Bone marrow (tissue), 2 donors: ENCODE measurements around the gene PRRC2B.
"Not testable (repeated sequence)": the region's sequence is repeated elsewhere in the genome, so short reads cannot be mapped to it uniquely, and the experiment has no call there.

Experiments
- DNase-seq, 2 donors: peaks; one replicate each; lab custom pipeline; 2025; lab: John Stamatoyannopoulos, UW

The PRRC2B gene

GRCh38 chr9:131386281-131386680 lies 7.6 kb upstream of the PRRC2B start:
- peak in 1 of 2 donors; percentile 26 for DNase-seq

DNA sequence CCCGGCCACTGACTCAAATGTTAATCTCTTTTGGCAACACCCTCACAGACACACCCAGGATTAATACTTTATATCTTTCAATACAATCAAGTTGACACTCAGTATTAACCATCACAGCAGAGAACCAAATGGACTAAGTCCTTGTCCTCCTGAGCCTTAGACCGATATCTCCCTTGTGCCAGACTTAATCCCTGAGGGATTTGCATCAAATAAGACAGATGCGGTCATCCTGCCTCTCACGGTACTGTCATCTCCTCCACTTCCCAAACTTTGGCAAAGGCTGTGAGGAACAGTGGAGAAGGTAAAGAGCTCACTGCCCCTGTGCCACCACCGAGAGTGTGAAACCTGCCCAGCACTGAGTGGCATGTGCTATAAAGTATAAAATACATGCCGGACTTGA lies 6.5 kb upstream of the PRRC2B start:
- no peak for DNase-seq

GRCh38 chr9:131391020-131391419 lies 2.9 kb upstream of the PRRC2B start:
- DNase-seq, result no peak

DNA sequence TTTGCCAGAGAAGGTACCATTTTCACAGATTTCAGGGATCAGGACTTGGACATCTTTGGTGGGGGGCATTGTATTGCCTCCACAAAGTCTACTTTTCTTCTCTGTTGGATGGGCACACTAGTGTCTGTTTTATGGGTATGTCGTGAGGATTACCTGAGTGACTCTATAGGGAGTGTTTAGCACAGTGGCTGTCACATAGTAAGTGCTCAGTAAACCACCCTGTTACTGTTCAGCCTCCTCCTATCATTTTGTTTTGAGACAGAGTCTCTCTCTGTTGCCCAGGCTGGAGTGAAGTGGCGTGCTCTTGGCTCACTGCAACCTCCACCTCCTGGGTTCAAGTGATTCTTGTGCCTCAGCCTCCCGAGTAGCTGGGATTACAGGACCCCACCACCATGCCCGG lies 2.4 kb upstream of the PRRC2B start:
- no peak for DNase-seq

DNA sequence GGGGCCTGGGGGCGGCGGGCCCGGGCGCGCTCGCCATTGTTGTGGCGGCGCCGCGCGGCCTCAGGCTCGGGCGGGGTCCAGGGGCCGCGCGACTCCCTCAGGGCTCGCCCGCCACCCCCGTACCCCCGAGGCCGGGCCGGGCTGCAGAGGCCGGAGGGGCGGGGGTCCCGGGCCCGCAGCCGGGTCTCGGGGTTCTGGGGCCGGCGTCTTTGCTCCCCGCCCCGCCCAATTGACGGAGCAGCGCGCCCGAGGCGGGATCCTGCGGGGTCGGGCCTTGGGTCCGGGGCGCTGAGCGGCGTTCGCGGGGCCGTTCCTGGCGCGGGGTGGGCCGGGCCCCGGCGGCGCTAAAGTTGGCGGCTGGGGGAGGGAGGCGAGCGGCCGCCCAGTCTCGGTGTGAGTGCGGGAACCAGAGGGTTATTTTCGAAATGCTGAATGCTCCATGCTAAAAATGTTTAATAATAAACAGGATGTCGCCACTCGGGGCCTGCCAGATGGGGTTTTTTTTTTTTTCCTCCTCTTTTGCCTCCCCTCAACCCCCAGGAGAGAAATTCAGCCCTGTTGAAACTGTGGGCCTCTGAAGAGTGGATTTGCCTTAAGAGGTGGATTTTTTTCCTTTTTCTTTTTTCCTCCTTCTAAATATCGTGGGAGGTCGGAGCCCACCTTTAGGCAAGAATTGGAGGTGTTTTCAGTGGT lies 724 bp downstream of the PRRC2B start:
- DNase-seq, result no peak

GRCh38 chr9:131395157-131396098 lies 1.5 kb downstream of the PRRC2B start:
- no peak for DNase-seq

DNA sequence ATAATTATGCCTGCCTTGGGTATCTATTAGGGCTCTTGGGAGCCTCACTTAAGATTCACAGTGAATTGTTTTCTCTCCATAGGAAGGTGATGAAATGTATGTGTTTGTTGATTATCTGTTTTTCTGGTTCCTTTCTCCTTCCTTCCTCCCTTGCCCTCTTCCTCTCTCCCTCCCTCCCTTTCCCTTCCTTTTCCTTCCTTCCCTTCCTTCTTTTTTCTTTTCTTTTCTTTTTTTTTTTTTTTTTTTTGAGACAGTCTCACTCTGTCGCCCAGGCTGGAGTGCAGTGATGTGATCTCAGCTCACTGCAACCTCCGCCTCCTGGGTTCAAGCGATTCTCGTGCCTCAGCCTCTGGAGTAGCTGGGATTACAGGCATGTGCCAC lies 2.2 kb downstream of the PRRC2B start:
- DNase-seq, result not testable (repeated sequence)

- no peak for DNase-seq
These were observed 2.7 kb downstream of the PRRC2B start for GRCh38 chr9:131396626-131397025.

- no peak for DNase-seq
These were observed 3.4 kb downstream of the PRRC2B start for GRCh38 chr9:131397100-131397790.

GRCh38 chr9:131398204-131398603 lies 4.3 kb downstream of the PRRC2B start:
- DNase-seq, result peak in 1 of 2 donors; percentile 49

DNA sequence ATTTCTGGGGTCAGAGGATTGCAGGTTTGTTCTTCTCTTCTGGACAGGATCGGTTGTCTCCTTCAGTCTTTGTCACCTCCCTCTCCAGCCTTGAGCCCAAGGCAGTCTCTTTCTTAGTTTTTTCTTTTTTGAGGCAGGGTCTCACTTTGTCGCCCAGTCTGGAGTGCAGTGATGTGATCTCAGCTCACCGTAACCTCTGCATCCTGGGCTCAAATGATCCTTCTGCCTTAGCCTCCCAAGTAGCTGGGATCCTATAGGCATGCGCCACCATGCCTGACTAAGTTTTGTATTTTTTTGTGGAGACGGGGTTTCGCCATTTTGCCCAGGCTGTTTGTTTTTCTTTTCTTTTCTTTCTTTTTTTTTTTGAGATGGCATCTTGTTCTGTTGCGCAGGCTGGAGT lies 6.1 kb downstream of the PRRC2B start:
- no peak for DNase-seq

DNA sequence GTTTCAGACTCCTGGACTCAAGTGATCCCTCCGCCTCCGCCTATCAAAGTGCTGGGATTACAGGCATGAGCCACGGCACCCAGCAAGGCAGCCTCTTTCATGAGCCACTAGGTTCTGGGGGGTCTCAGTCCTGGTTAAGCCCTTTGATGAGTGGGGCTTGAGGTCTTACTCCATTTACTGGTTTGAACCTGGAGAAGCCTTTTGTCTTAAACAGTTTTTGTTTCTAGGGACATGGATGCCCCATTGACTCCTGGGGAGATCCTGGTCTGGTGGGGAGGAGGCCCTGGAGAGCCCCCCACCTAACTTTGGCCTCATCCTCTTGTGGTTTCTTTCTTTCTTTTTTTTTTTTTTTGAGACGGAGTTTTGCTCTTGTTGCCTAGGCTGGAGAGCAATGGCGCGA lies 6.7 kb downstream of the PRRC2B start:
- no peak for DNase-seq

DNA sequence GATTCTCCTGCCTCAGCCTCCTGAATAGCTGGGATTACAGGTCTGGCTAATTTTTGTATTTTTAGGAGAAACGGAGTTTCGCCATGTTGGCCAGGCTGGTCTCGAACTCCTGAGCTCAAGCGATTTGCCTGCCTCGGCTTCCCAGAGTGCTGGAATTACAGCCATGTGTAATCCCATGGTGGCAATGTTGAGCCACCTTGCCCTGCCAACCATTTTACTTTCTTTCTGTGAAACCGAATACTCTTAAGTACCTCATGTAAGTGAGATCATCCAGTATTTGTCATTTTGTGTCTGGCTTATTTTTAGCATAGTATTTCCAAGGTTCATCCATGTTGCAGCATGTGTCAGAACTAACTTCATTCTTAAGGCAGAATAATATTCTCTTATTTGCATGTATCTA lies 8.2 kb downstream of the PRRC2B start:
- no peak for DNase-seq

DNA sequence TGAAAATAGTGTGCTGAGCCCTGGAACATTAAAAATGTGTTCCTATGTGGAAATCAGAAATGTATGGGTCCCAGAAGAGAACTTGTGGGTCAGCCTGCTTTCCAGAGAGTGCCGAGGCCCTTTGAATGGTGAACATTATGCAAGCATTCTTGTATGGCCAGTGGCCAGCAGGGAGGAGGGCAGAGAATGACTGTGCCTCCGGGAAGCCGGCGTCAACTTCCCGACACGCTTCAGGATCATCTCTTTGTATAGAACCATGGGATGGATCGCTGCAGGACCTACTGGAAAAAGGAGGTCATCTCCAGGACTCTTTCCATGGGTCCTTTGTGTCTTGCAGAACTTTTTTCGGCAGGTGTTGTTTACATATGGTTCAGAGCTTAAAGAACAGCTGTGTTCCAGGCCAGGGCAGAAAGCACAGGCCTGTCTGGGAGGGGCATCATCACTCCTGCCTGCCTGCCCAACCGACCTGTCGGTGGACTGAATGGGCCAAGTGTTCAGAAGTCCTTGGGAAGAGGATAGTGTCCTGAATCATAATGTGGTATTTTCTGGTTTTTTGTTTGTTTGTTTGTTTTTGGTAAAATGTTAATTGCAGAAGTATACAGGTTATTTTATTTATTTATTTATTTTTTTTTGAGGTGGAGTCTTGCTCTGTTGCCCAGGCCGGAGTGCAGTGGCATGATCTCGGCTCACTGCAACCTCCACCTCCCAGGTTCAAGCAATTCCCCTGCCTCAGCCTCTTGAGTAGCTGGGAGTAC lies 9.0 kb downstream of the PRRC2B start:
- no peak for DNase-seq

GRCh38 chr9:131403493-131403773 lies 9.5 kb downstream of the PRRC2B start:
- DNase-seq, result no peak

- DNase-seq, result no peak
These were observed 10.7 kb downstream of the PRRC2B start for GRCh38 chr9:131404581-131404980.

DNA sequence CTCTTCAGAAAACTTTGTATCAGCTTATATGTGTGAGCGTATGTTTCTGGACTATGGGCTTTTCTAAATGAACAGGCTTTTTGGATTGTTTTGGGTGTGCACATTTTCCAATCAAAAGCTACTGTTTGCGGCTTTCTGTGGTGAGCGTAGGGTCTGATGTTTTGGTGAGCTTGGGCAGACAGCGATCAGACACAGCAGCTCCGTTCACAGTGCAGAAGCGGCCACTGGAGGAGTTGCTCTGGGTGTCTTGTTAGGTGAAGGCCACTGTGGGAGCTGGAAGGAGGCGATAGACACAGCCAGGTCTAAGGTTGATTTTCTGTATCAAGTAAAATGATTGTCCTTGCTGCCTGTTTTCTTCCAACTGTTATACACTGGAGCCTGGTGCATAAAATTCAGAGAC lies 11.1 kb downstream of the PRRC2B start:
- DNase-seq, result no peak

DNA sequence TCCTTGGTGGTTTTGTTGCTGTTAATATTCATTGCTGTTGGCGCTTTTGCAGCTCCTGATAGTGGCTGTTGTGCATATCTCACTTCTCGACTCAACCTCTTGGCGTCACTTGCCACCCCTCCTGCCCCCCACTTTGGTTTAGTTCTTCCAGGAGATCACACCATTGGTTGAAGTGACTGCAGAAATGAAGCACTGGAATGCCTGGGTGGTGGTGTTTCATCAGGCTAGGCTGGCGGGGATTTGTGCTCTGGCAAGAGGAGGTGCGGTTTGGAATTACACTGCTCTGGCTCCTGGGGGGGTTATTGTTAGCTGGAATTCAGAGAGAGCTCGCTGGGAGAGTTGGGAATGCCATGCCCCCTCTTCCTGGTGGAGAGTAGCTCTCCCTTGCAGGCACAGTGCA lies 11.5 kb downstream of the PRRC2B start:
- DNase-seq, result no peak

DNA sequence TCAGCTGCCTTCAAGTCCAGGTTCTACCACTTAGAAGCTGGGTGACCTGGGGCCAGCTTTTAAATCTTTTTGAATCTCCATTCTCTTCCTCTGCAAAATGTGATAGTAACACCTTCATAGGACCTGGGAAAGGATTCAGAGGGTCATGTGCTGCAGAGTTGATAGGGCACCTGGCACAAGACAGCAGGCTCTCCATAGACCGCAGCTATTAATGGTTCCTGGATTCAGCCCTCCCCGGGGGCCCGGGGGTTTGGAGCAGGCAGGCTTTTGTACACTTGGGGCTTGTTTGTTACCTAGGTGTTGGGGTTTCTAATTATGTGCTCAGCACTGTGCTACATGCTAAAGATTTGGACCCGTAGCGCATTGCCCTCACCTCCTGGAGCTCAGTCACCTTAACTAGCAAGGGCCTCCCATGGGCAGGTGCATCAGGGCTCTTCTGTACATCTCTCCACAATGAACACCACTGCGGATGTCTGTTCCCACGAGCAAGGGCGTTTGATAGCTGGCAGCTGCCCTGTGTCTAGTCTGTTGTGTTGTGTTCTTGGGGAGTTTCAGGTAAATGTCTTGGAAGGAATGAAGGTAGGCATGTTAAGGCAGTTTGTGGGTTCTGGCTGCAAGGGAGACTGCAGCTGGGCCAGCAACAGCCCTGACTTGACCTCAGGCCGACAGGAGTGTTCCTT lies 12.1 kb downstream of the PRRC2B start:
- no peak for DNase-seq

GRCh38 chr9:131406563-131407436 lies 12.9 kb downstream of the PRRC2B start:
- peak in 1 of 2 donors; percentile 17 for DNase-seq
